NCI-H82 treated with DMSO at 0.1 percent for 48 hours (cell line): ENCODE measurements around the gene LYL1.

ENCODE experiments used
- DNase-seq: peaks from one replicate; lab custom pipeline; 2025; ENCODE audit not compliant: unreplicated experiment; lab: John Stamatoyannopoulos, UW

The LYL1 gene

GRCh38 chr19:13130886-13131490, 28.3 kb upstream of the LYL1 start:
- no peak for DNase-seq

GRCh38 chr19:13129384-13129783, 26.7 kb upstream of the LYL1 start:
- no peak for DNase-seq

- no peak for DNase-seq
These were observed 25.9 kb upstream of the LYL1 start for GRCh38 chr19:13128583-13128982.

GRCh38 chr19:13127811-13128575, 25.3 kb upstream of the LYL1 start:
- DNase-seq = no peak

- no peak for DNase-seq
These were observed 24.4 kb upstream of the LYL1 start for GRCh38 chr19:13127051-13127450.

- DNase-seq = no peak
These were observed 20.6 kb upstream of the LYL1 start for GRCh38 chr19:13122980-13123957.

- no peak for DNase-seq
These were observed 19.7 kb upstream of the LYL1 start for GRCh38 chr19:13122275-13122878.

GRCh38 chr19:13121551-13122274, 19.1 kb upstream of the LYL1 start:
- no peak for DNase-seq

- no peak for DNase-seq
These were observed 18.2 kb upstream of the LYL1 start for GRCh38 chr19:13120817-13121216.

- no peak for DNase-seq
These were observed 17.4 kb upstream of the LYL1 start for GRCh38 chr19:13120031-13120430.

- DNase-seq = no peak
These were observed 17.0 kb upstream of the LYL1 start for GRCh38 chr19:13119627-13120026.

GRCh38 chr19:13118424-13119193, 16.0 kb upstream of the LYL1 start:
- peak; percentile 30 for DNase-seq

- DNase-seq = peak; percentile 89
These were observed 15.2 kb upstream of the LYL1 start, which contains the start of gene NACC1 for GRCh38 chr19:13117772-13118423. TSS of gene NACC1 (plus strand) at chr19:13118264. CDS start at chr19:13135208, 16,944 bp downstream.

- no peak for DNase-seq
These were observed 14.6 kb upstream of the LYL1 start for GRCh38 chr19:13117176-13117771.

GRCh38 chr19:13116282-13117175, 13.9 kb upstream of the LYL1 start, which contains the start of gene TRMT1:
TSS of gene TRMT1 (minus strand) at chr19:13116740. CDS start at chr19:13116399, 341 bp downstream.
- peak; percentile 88 for DNase-seq

GRCh38 chr19:13115936-13116281, 13.3 kb upstream of the LYL1 start:
- no peak for DNase-seq

- no peak for DNase-seq
These were observed 9.9 kb upstream of the LYL1 start for GRCh38 chr19:13112555-13112954.
